Measurements from ENCODE around the gene CTH.
"Not testable (repeated sequence)": the region's sequence is repeated elsewhere in the genome, so short reads cannot be mapped to it uniquely, and the experiment has no call there.

CTH gene

GRCh38 chr1:70410604-70411359 is at the start of gene CTH:
TSS of gene CTH (plus strand) at chr1:70411268. CDS start at chr1:70411416, 148 bp downstream.
- Histone ChIP-seq H3F3A (ENCODE audit: control insufficient read depth, insufficient read depth) (peaks cover 2% of the 10 kb centered on the region; the same call in 1 of the 2 replicates), H3K9me3 (ENCODE audit: control insufficient read depth, insufficient read depth, low read length) (no peaks in the 10 kb centered on the region), H3K36me3 (ENCODE audit: control insufficient read depth, low read length) (no peaks in the 10 kb centered on the region), H3K4me1 (ENCODE audit: control insufficient read depth, low read length) (peaks cover 20% of the 10 kb centered on the region), H4K20me1 (ENCODE audit: control insufficient read depth, insufficient read depth, low read depth, low read length) (no peaks in the 10 kb centered on the region), H3K27me3 (ENCODE audit: control insufficient read depth, low read length) (no peaks in the 10 kb centered on the region), H3K9me2 (replicated peaks; ENCODE audit: control insufficient read depth, low read length) (no peaks in the 10 kb centered on the region), H3K27ac (ENCODE audit: low read depth, low read length) (peak within 1 kb of the TSS; percentile 48), H3K79me2 (ENCODE audit: control insufficient read depth, low read length) (peaks cover 7% of the 10 kb centered on the region), H3K4me3 (ENCODE audit: low read length) (peak within 1 kb of the TSS; percentile 96), H3K4me2 (ENCODE audit: low read length) (peak within 1 kb of the TSS; percentile 90)
- no peak for TF ChIP-seq EZH2phosphoT487 (IDR thresholded peaks at IDR 0.05; ENCODE audit: borderline replicate concordance, low read length)
- TF ChIP-seq, protein P1, sequence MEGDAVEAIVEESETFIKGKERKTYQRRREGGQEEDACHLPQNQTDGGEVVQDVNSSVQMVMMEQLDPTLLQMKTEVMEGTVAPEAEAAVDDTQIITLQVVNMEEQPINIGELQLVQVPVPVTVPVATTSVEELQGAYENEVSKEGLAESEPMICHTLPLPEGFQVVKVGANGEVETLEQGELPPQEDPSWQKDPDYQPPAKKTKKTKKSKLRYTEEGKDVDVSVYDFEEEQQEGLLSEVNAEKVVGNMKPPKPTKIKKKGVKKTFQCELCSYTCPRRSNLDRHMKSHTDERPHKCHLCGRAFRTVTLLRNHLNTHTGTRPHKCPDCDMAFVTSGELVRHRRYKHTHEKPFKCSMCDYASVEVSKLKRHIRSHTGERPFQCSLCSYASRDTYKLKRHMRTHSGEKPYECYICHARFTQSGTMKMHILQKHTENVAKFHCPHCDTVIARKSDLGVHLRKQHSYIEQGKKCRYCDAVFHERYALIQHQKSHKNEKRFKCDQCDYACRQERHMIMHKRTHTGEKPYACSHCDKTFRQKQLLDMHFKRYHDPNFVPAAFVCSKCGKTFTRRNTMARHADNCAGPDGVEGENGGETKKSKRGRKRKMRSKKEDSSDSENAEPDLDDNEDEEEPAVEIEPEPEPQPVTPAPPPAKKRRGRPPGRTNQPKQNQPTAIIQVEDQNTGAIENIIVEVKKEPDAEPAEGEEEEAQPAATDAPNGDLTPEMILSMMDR (IDR thresholded peaks at IDR 0.05; ENCODE audit: low read depth, low read length, poor library complexity, severe bottlenecking), result no peak

- H3K27me3 ChIP-seq (ENCODE audit: control insufficient read depth, low read length), result no peaks in the 10 kb centered on the region
- no peak overlapping the region for H3K4me3 ChIP-seq (ENCODE audit: low read length)
- no peak overlapping the region for H3K27ac ChIP-seq (ENCODE audit: low read depth, low read length)
- H3K4me1 ChIP-seq (ENCODE audit: control insufficient read depth, low read length), result no peaks in the 10 kb centered on the region
- no peak overlapping the region for H3K4me2 ChIP-seq (ENCODE audit: low read length)
- no peaks in the 10 kb centered on the region for H3K9me2 ChIP-seq (replicated peaks; ENCODE audit: control insufficient read depth, low read length)
- TF ChIP-seq, protein P1 (IDR thresholded peaks at IDR 0.05; ENCODE audit: low read depth, low read length, poor library complexity, severe bottlenecking), result no peak
- no peak for TF ChIP-seq EZH2phosphoT487 (IDR thresholded peaks at IDR 0.05; ENCODE audit: borderline replicate concordance, low read length)
- H3K36me3 ChIP-seq (ENCODE audit: control insufficient read depth, low read length), result no peaks in the 10 kb centered on the region
- no peaks in the 10 kb centered on the region for H4K20me1 ChIP-seq (ENCODE audit: control insufficient read depth, insufficient read depth, low read depth, low read length)
- no peaks in the 10 kb centered on the region for H3F3A ChIP-seq (ENCODE audit: control insufficient read depth, insufficient read depth)
- no peaks in the 10 kb centered on the region for H3K79me2 ChIP-seq (ENCODE audit: control insufficient read depth, low read length)
- no peaks in the 10 kb centered on the region for H3K9me3 ChIP-seq (ENCODE audit: control insufficient read depth, insufficient read depth, low read length)
These were observed 49.2 kb upstream of the CTH start for GRCh38 chr1:70361727-70362398.

DNA sequence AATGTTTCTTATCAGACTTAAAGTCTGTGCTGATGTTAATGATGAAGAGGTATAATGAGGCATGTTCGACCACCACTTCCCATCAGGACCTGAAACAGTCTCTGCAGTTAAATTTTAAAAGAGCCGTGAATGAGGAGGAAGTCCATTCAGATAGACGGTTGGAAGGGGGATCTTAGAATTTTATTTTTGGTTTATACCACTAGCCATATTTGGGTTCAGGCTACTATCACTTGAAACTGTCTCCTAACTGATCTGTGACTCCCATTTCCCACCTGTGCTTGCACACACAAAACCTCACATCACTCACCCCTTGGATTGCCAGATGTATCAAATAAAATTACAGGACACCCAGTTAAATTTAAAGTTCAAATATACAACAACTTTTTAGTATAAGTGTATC is 46.6 kb upstream of the CTH start:
- Histone ChIP-seq H3K36me3 (ENCODE audit: control insufficient read depth, low read length) (no peaks in the 10 kb centered on the region), H4K20me1 (ENCODE audit: control insufficient read depth, insufficient read depth, low read depth, low read length) (no peaks in the 10 kb centered on the region), H3K9me3 (ENCODE audit: control insufficient read depth, insufficient read depth, low read length) (no peaks in the 10 kb centered on the region), H3F3A (ENCODE audit: control insufficient read depth, insufficient read depth) (no peaks in the 10 kb centered on the region), H3K4me1 (ENCODE audit: control insufficient read depth, low read length) (no peaks in the 10 kb centered on the region), H3K27me3 (ENCODE audit: control insufficient read depth, low read length) (no peaks in the 10 kb centered on the region), H3K27ac (ENCODE audit: low read depth, low read length) (no peak overlapping the region), H3K4me3 (ENCODE audit: low read length) (no peak overlapping the region), H3K4me2 (ENCODE audit: low read length) (no peak overlapping the region), H3K9me2 (replicated peaks; ENCODE audit: control insufficient read depth, low read length) (no peaks in the 10 kb centered on the region), H3K79me2 (ENCODE audit: control insufficient read depth, low read length) (no peaks in the 10 kb centered on the region)
- TF ChIP-seq EZH2phosphoT487 (IDR thresholded peaks at IDR 0.05; ENCODE audit: borderline replicate concordance, low read length), result no peak
- TF ChIP-seq, protein P1 (IDR thresholded peaks at IDR 0.05; ENCODE audit: low read depth, low read length, poor library complexity, severe bottlenecking), result no peak

GRCh38 chr1:70366425-70366952 is 44.6 kb upstream of the CTH start:
- H3K9me3 ChIP-seq (ENCODE audit: control insufficient read depth, insufficient read depth, low read length); H3K36me3 ChIP-seq (ENCODE audit: control insufficient read depth, low read length); H3F3A ChIP-seq (ENCODE audit: control insufficient read depth, insufficient read depth); H3K4me3 ChIP-seq (ENCODE audit: low read length); H3K9me2 ChIP-seq (replicated peaks; ENCODE audit: control insufficient read depth, low read length); H3K4me2 ChIP-seq (ENCODE audit: low read length); H3K79me2 ChIP-seq (ENCODE audit: control insufficient read depth, low read length); H3K4me1 ChIP-seq (ENCODE audit: control insufficient read depth, low read length); H3K27ac ChIP-seq (ENCODE audit: low read depth, low read length); H3K27me3 ChIP-seq (ENCODE audit: control insufficient read depth, low read length); H4K20me1 ChIP-seq (ENCODE audit: control insufficient read depth, insufficient read depth, low read depth, low read length): not testable (repeated sequence)

DNA sequence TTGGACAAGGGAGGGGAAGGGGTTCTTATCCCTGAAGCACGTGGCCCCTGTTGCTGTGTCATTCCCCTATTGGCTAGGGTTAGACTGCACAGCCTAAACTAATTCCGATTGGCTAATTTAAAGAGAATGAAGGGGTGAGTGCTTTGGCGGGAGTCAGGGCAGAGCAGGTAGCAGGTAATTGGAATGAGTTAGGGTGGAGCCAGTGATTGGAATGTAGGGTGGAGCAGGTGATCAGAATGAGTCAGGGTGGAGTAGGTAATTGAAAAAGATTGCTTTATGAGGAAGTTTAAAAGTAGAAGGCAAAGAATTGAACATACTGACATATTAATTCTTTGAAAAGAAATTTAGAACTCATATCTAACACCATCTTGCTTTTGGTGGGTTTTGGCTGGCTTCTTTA is 44.1 kb upstream of the CTH start:
- H3K36me3 ChIP-seq (ENCODE audit: control insufficient read depth, low read length); H3F3A ChIP-seq (ENCODE audit: control insufficient read depth, insufficient read depth); H3K79me2 ChIP-seq (ENCODE audit: control insufficient read depth, low read length); H3K27me3 ChIP-seq (ENCODE audit: control insufficient read depth, low read length); H3K27ac ChIP-seq (ENCODE audit: low read depth, low read length); H3K4me3 ChIP-seq (ENCODE audit: low read length); H4K20me1 ChIP-seq (ENCODE audit: control insufficient read depth, insufficient read depth, low read depth, low read length); H3K4me2 ChIP-seq (ENCODE audit: low read length); H3K9me2 ChIP-seq (replicated peaks; ENCODE audit: control insufficient read depth, low read length); H3K4me1 ChIP-seq (ENCODE audit: control insufficient read depth, low read length); H3K9me3 ChIP-seq (ENCODE audit: control insufficient read depth, insufficient read depth, low read length): not testable (repeated sequence)

Measured in DOHH2 (cell line).